ENCODE data around the gene MIS18A. TPM values are rescaled to one million over a fixed set of nuclear protein-coding genes. Genes with fewer than 3 reads are reported as not detected.
"Not testable (repeated sequence)": the region's sequence is repeated elsewhere in the genome, so short reads cannot be mapped to it uniquely, and the experiment has no call there.

The MIS18A gene
- total and polyA plus RNA-seq, 9 donors = 4.5 to 13.2 (median 9.8) TPM

GRCh38 chr21:32311621-32312020, 32.8 kb upstream of the MIS18A start:
- no peak overlapping the region for H3K27ac ChIP-seq
- H3K36me3 ChIP-seq = no peaks in the 10 kb centered on the region
- TF ChIP-seq, protein P1, sequence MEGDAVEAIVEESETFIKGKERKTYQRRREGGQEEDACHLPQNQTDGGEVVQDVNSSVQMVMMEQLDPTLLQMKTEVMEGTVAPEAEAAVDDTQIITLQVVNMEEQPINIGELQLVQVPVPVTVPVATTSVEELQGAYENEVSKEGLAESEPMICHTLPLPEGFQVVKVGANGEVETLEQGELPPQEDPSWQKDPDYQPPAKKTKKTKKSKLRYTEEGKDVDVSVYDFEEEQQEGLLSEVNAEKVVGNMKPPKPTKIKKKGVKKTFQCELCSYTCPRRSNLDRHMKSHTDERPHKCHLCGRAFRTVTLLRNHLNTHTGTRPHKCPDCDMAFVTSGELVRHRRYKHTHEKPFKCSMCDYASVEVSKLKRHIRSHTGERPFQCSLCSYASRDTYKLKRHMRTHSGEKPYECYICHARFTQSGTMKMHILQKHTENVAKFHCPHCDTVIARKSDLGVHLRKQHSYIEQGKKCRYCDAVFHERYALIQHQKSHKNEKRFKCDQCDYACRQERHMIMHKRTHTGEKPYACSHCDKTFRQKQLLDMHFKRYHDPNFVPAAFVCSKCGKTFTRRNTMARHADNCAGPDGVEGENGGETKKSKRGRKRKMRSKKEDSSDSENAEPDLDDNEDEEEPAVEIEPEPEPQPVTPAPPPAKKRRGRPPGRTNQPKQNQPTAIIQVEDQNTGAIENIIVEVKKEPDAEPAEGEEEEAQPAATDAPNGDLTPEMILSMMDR (IDR thresholded peaks at IDR 0.05) = no peak
- TF ChIP-seq EP300 (IDR thresholded peaks at IDR 0.05) (no peak), POLR2A (IDR thresholded peaks at IDR 0.05) (no peak)
- no peaks in the 10 kb centered on the region for H3K9me3 ChIP-seq
- no peak for DNase-seq
- no peaks in the 10 kb centered on the region for H3K4me1 ChIP-seq (ENCODE audit: insufficient read depth)
- intact Hi-C loops (cut with DNase I) = no loop called here
- 95 to 97% (median 96%) methylated on average over 9 of the region's 9 CpGs for WGBS, 3 donors
- no peaks in the 10 kb centered on the region for H3K27me3 ChIP-seq
- H3K4me3 ChIP-seq = no peak overlapping the region

GRCh38 chr21:32310976-32311375, 32.1 kb upstream of the MIS18A start:
- H3K27ac ChIP-seq; H3K27me3 ChIP-seq; H3K4me3 ChIP-seq; H3K4me1 ChIP-seq (ENCODE audit: insufficient read depth); DNase-seq; H3K9me3 ChIP-seq; H3K36me3 ChIP-seq; intact Hi-C loops (cut with DNase I): not testable (repeated sequence)
- WGBS, 3 donors = 87 to 90% (median 89%) methylated on average over 9 of the region's 9 CpGs

DNA sequence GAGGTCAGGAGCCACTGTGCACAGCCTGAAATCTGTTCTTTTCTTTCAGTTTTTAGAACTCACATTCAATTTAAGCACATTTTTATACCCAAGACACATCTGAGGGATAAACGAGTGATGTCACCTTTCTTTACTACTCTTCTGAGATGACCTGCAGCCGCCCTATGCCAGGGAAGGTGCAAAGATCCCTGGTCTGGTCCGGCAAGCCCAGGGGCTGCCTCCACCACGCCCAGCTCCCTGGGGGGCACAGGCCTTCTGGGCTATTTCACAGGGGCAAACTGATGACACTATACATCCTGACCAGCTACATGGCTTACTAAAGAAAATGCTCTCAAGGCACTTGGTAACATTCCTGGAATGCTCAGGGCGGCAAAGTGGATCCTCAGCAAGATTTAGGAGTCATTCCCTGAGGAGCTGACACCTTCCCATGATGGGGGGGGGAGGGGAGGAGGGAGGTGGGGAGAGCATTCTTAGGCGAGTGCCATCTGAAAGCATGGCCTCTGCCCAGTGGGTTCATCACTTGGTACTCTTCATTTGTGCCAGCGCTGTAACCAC, 31.1 kb upstream of the MIS18A start:
- WGBS, 3 donors = 86 to 89% (median 87%) methylated on average over 7 of the region's 7 CpGs
- H3K27ac ChIP-seq = no peak overlapping the region
- no peaks in the 10 kb centered on the region for H3K36me3 ChIP-seq
- no peaks in the 10 kb centered on the region for H3K9me3 ChIP-seq
- TF ChIP-seq, protein P1 (IDR thresholded peaks at IDR 0.05) = no peak
- TF ChIP-seq POLR2A (IDR thresholded peaks at IDR 0.05) (no peak), EP300 (IDR thresholded peaks at IDR 0.05) (no peak)
- intact Hi-C loops (cut with DNase I) = no loop called here
- no peak overlapping the region for H3K4me3 ChIP-seq
- no peaks in the 10 kb centered on the region for H3K4me1 ChIP-seq (ENCODE audit: insufficient read depth)
- H3K27me3 ChIP-seq = no peaks in the 10 kb centered on the region
- no peak for DNase-seq

- Histone ChIP-seq H3K36me3 (no peaks in the 10 kb centered on the region), H3K9me3 (no peaks in the 10 kb centered on the region), H3K27ac (no peak overlapping the region), H3K27me3 (no peaks in the 10 kb centered on the region), H3K4me3 (no peak overlapping the region), H3K4me1 (ENCODE audit: insufficient read depth) (no peaks in the 10 kb centered on the region)
- intact Hi-C loops (cut with DNase I) = no loop called here
- TF ChIP-seq, protein P1 (IDR thresholded peaks at IDR 0.05) = no peak
- TF ChIP-seq POLR2A (IDR thresholded peaks at IDR 0.05) (no peak), EP300 (IDR thresholded peaks at IDR 0.05) (no peak)
- no peak for DNase-seq
- WGBS, 3 donors = 90 to 95% (median 91%) methylated on average over 10 of the region's 10 CpGs
Measured at GRCh38 chr21:32308696-32309095, 29.8 kb upstream of the MIS18A start.

GRCh38 chr21:32307706-32308105, 28.9 kb upstream of the MIS18A start:
- Histone ChIP-seq H3K36me3 (no peaks in the 10 kb centered on the region), H3K4me1 (ENCODE audit: insufficient read depth) (no peaks in the 10 kb centered on the region), H3K27ac (no peak overlapping the region), H3K9me3 (no peaks in the 10 kb centered on the region), H3K4me3 (no peak overlapping the region), H3K27me3 (no peaks in the 10 kb centered on the region)
- 85 to 91% (median 88%) methylated on average over 4 of the region's 4 CpGs for WGBS, 3 donors
- TF ChIP-seq, protein P1 (IDR thresholded peaks at IDR 0.05) = no peak
- TF ChIP-seq EP300 (IDR thresholded peaks at IDR 0.05) (no peak), POLR2A (IDR thresholded peaks at IDR 0.05) (no peak)
- no peak for DNase-seq
- intact Hi-C loops (cut with DNase I) = no loop called here
